ENCODE measurements around the gene RAP1GAP2.

The RAP1GAP2 gene

GRCh38 chr17:2786176-2786881 lies 9.9 kb upstream of the RAP1GAP2 start:
- peak; percentile 86 for DNase-seq

GRCh38 chr17:2789700-2790099 lies 6.5 kb upstream of the RAP1GAP2 start:
- DNase-seq, result no peak

GRCh38 chr17:2792366-2793169 lies 3.7 kb upstream of the RAP1GAP2 start:
- peak; percentile 35 for DNase-seq

GRCh38 chr17:2794111-2794803 lies 2.0 kb upstream of the RAP1GAP2 start:
- DNase-seq, result no peak

- DNase-seq, result no peak
Measured at GRCh38 chr17:2795441-2796163, 636 bp upstream of the RAP1GAP2 start.

- DNase-seq, result no peak
Measured at GRCh38 chr17:2797226-2797625, 988 bp downstream of the RAP1GAP2 start.

GRCh38 chr17:2797637-2798036 lies 1.4 kb downstream of the RAP1GAP2 start:
- DNase-seq, result no peak

- no peak for DNase-seq
Measured at GRCh38 chr17:2798188-2798587, 1.9 kb downstream of the RAP1GAP2 start.

GRCh38 chr17:2798678-2799077 lies 2.4 kb downstream of the RAP1GAP2 start:
- no peak for DNase-seq

- DNase-seq, result no peak
Measured at GRCh38 chr17:2799653-2800052, 3.4 kb downstream of the RAP1GAP2 start.

GRCh38 chr17:2800367-2800766 lies 4.1 kb downstream of the RAP1GAP2 start:
- DNase-seq, result no peak

- DNase-seq, result no peak
Measured at GRCh38 chr17:2801841-2802240, 5.6 kb downstream of the RAP1GAP2 start.

- DNase-seq, result no peak
Measured at GRCh38 chr17:2802574-2802973, 6.3 kb downstream of the RAP1GAP2 start.

GRCh38 chr17:2803386-2803785 lies 7.1 kb downstream of the RAP1GAP2 start:
- no peak for DNase-seq

- DNase-seq, result no peak
Measured at GRCh38 chr17:2803971-2804370, 7.7 kb downstream of the RAP1GAP2 start.

GRCh38 chr17:2804912-2805311 lies 8.7 kb downstream of the RAP1GAP2 start:
- DNase-seq, result no peak

- no peak for DNase-seq
Measured at GRCh38 chr17:2805961-2806360, 9.7 kb downstream of the RAP1GAP2 start.

GRCh38 chr17:2808367-2809335 lies 12.4 kb downstream of the RAP1GAP2 start:
- no peak for DNase-seq

- no peak for DNase-seq
Measured at GRCh38 chr17:2809337-2809736, 13.1 kb downstream of the RAP1GAP2 start.

GRCh38 chr17:2814049-2814448 lies 17.8 kb downstream of the RAP1GAP2 start:
- DNase-seq, result no peak

- peak; percentile 96 for DNase-seq
Measured at GRCh38 chr17:2814481-2815341, 18.5 kb downstream of the RAP1GAP2 start.
